ENCODE measurements around the gene IL22RA1. TPM values are rescaled to one million over a fixed set of nuclear protein-coding genes. Genes with fewer than 3 reads are reported as not detected.

IL22RA1 gene
- total RNA-seq, 1 experiment from 2014 or later = 5.0 TPM

DNA sequence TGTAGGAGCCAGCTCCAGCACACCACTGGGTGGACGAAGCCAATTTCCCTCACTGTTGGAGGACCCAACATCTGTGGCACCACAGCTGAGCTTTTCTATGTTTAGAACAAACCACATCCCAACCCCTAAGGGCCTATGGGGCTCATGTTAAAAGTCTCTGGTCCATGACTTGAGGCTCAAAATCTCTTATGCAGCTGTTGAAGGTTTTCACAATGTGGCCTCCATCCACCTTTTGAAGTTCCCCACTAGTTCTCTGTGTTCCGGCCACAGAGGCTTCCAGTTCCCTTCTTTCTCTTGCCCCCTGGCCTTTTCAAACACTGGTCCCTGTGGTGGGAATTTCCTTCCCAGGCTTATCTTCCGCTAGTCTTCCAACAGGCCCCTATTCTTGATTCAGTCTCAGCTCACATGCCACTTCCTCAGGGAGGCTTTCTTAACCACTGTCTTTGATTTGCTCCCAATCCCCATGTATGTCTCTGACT is 48.1 kb upstream of the IL22RA1 start:
- Histone ChIP-seq H3K9me3 (ENCODE audit: insufficient read depth, low read depth) (no peaks in the 10 kb centered on the region), H4K20me1 (ENCODE audit: insufficient read depth) (no peaks in the 10 kb centered on the region), H3K4me2 (no peak overlapping the region), H3K4me3 (no peak overlapping the region), H3K27ac (peak overlapping the region; percentile 84; the same call in 1 of the 2 replicates), H3K4me1 (replicated peaks; ENCODE audit: insufficient read depth) (peaks cover 28% of the 10 kb centered on the region), H3F3A (ENCODE audit: insufficient read depth, low read depth) (peaks cover 19% of the 10 kb centered on the region), H3K27me3 (ENCODE audit: insufficient read depth, low read depth) (no peaks in the 10 kb centered on the region), H3K36me3 (ENCODE audit: low read depth) (no peaks in the 10 kb centered on the region), H3K79me2 (ENCODE audit: low read depth) (no peaks in the 10 kb centered on the region), H2AFZ (no peak overlapping the region), H3K9me2 (ENCODE audit: insufficient read depth) (no peaks in the 10 kb centered on the region)
- DNase-seq = no peak
- ChIA-PET POLR2A (ENCODE audit: unreplicated experiment) (interaction anchor here (0.7 kb wide), 1 partner anchor 228 kb away, joined by 5 read pairs; no protein-coding TSS in a partner anchor), CTCF (interaction anchor here (1.1 to 1.3 kb wide), 2 partner anchors 41 to 200 kb away, joined by 3 to 5 read pairs; no protein-coding TSS in a partner anchor)
- BruUV-seq (replicated peaks) = no TSS peak
- intact Hi-C loops (cut with micrococcal nuclease; ENCODE audit: unreplicated experiment) = no loop called here
- TF ChIP-seq EZH2 (IDR thresholded peaks at IDR 0.05; ENCODE audit: low read depth) = no peak
- TF ChIP-seq, protein P1, sequence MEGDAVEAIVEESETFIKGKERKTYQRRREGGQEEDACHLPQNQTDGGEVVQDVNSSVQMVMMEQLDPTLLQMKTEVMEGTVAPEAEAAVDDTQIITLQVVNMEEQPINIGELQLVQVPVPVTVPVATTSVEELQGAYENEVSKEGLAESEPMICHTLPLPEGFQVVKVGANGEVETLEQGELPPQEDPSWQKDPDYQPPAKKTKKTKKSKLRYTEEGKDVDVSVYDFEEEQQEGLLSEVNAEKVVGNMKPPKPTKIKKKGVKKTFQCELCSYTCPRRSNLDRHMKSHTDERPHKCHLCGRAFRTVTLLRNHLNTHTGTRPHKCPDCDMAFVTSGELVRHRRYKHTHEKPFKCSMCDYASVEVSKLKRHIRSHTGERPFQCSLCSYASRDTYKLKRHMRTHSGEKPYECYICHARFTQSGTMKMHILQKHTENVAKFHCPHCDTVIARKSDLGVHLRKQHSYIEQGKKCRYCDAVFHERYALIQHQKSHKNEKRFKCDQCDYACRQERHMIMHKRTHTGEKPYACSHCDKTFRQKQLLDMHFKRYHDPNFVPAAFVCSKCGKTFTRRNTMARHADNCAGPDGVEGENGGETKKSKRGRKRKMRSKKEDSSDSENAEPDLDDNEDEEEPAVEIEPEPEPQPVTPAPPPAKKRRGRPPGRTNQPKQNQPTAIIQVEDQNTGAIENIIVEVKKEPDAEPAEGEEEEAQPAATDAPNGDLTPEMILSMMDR (conservative IDR thresholded peaks at IDR 0.05) = no peak

DNA sequence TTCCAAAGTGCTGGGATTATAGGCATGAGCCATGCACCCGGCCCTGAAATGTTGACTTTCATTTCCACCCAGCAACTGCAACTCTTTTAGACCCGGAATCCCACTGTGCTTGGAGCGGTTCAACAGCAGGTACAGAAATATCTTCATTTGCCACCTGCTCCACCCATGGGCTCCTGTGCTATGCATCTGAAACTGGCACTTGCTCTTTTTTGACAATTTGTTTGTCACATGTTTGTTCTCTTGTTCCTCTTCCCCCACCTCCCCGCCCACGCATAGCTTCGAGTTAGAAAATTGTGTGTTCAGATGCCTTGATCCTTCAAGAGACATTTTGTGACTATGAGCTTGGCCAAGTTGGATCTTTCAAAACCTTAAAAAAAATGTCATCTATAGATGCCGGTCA is 46.6 kb upstream of the IL22RA1 start:
- H3K4me1 ChIP-seq (replicated peaks; ENCODE audit: insufficient read depth) = peaks cover 28% of the 10 kb centered on the region

DNA sequence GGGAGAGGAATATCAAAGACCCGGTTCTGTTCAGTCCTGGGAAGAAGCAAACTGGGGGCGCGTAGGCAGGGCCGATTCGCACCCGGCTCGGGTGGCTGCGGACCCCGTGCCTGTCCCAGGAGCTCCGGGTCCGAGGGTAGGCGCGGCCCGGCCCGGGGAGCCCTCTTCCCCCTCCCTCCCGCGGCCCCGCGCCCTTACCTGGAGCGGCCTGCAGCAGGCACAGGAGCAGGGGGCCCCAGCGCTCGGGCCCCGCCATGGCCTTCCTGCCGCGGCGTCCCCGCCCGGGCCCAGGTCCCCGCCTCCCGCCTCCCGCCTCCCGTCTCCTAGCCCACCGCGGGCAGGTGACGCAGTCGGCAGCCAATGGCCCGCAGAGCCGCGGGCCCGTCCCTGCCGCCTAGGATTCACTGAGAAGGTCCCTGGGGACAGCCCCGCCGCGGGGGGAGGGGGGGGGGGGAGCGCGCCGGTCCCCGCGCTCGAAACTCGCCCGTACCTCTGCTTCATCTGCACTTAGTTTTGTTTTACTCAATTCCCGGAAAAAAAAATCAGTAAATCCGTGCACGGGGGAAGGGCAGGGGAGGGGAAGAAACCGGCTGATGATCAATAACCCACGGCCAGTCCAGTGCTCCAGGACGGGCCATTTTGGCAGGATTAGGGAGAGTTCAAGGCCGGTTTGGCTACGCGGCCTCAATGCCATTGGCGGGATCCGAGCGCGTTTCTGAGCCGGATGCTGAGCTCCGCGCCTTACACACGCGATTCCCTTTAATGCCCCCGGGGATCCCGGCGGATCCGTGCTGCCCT is 44.3 kb upstream of the IL22RA1 start, which contains the start of gene IFNLR1:
Gene IFNLR1, minus strand, starts transcription at position 297 of the 798 bp plus-strand sequence. Its CDS starts 41 bp downstream, at position 256.
- H3K4me1 ChIP-seq (replicated peaks; ENCODE audit: insufficient read depth) = peaks cover 21% of the 10 kb centered on the region
- peak within 1 kb of the TSS; percentile 37 for H3K27ac ChIP-seq
- intact Hi-C loops (cut with micrococcal nuclease; ENCODE audit: unreplicated experiment) = loop anchor here (2.0 kb wide), 1 partner anchor 36 kb away; no protein-coding TSS in a partner anchor
- peak within 1 kb of the TSS; percentile 89 for H2AFZ ChIP-seq
- H4K20me1 ChIP-seq (ENCODE audit: insufficient read depth) = no peaks in the 10 kb centered on the region
- TSS peak; percentile 45 for BruUV-seq (replicated peaks)
- no peaks in the 10 kb centered on the region for H3K27me3 ChIP-seq (ENCODE audit: insufficient read depth, low read depth)
- H3F3A ChIP-seq (ENCODE audit: insufficient read depth, low read depth) = peaks cover 19% of the 10 kb centered on the region
- no peak for TF ChIP-seq EZH2 (IDR thresholded peaks at IDR 0.05; ENCODE audit: low read depth)
- TF ChIP-seq, protein P1 (conservative IDR thresholded peaks at IDR 0.05) = no peak
- ChIA-PET POLR2A (ENCODE audit: unreplicated experiment) (interaction anchor here (0.6 to 0.7 kb wide), 4 partner anchors 16 to 291 kb away, joined by 3 to 20 read pairs (median 4); no protein-coding TSS in a partner anchor), CTCF (interaction anchor here (0.6 to 0.7 kb wide), 3 partner anchors 35 to 368 kb away, joined by 5 to 9 read pairs (median 6); partner anchors contain the start of gene IL22RA1)
- no peaks in the 10 kb centered on the region for H3K79me2 ChIP-seq (ENCODE audit: low read depth)
- peak within 1 kb of the TSS; percentile 73 for H3K4me3 ChIP-seq
- H3K36me3 ChIP-seq (ENCODE audit: low read depth) = no peaks in the 10 kb centered on the region
- H3K9me3 ChIP-seq (ENCODE audit: insufficient read depth, low read depth) = no peaks in the 10 kb centered on the region
- no peaks in the 10 kb centered on the region for H3K9me2 ChIP-seq (ENCODE audit: insufficient read depth)
- DNase-seq = peak; percentile 55 to 76
- H3K4me2 ChIP-seq = peak within 1 kb of the TSS; percentile 84

More for the DNA sequence above, 46.6 kb upstream of the IL22RA1 start:
- no peaks in the 10 kb centered on the region for H3K36me3 ChIP-seq (ENCODE audit: low read depth)
- no peak for DNase-seq
- ChIA-PET CTCF (no interaction called here), POLR2A (ENCODE audit: unreplicated experiment) (no interaction called here)
- H3F3A ChIP-seq (ENCODE audit: insufficient read depth, low read depth) = peaks cover 19% of the 10 kb centered on the region
- no TSS peak for BruUV-seq (replicated peaks)
- TF ChIP-seq, protein P1 (conservative IDR thresholded peaks at IDR 0.05) = no peak
- TF ChIP-seq EZH2 (IDR thresholded peaks at IDR 0.05; ENCODE audit: low read depth) = no peak
- H4K20me1 ChIP-seq (ENCODE audit: insufficient read depth) = no peaks in the 10 kb centered on the region
- intact Hi-C loops (cut with micrococcal nuclease; ENCODE audit: unreplicated experiment) = no loop called here
- no peak overlapping the region for H2AFZ ChIP-seq
- no peaks in the 10 kb centered on the region for H3K9me2 ChIP-seq (ENCODE audit: insufficient read depth)
- no peak overlapping the region for H3K4me3 ChIP-seq
- no peaks in the 10 kb centered on the region for H3K9me3 ChIP-seq (ENCODE audit: insufficient read depth, low read depth)
- H3K27ac ChIP-seq = no peak overlapping the region
- no peaks in the 10 kb centered on the region for H3K79me2 ChIP-seq (ENCODE audit: low read depth)
- 0 out of 2 replicates have a peak overlapping the region, but pooled peaks have one; percentile 10 for H3K4me2 ChIP-seq
- no peaks in the 10 kb centered on the region for H3K27me3 ChIP-seq (ENCODE audit: insufficient read depth, low read depth)
